Osteoblast (primary cell): ENCODE results near the gene CDC25A. TPM values are rescaled to one million over a fixed set of nuclear protein-coding genes. Genes with fewer than 3 reads are reported as not detected.

Experiments used
- DNase-seq: peaks from one replicate; pipeline ENCODE4 v3.0.0; 2011; ENCODE audit warnings: low spot score, mixed read lengths; ENCODE audit not compliant: insufficient read length; ENCODE audit errors: missing footprints
- H2AFZ ChIP-seq: 2 replicates; pipeline ENCODE4 v1.6.0; 2011; ENCODE audit warnings: mild to moderate bottlenecking, low read length
- H3K27ac ChIP-seq: 2 replicates; pipeline ENCODE4 v1.5.1; 2011; ENCODE audit warnings: mild to moderate bottlenecking, low read depth, low read length, moderate library complexity
- H3K27me3 ChIP-seq: 2 replicates; pipeline ENCODE4 v1.6.0; 2012; ENCODE audit warnings: mild to moderate bottlenecking, control low read depth, inconsistent platforms, low read length, moderate library complexity; ENCODE audit not compliant: insufficient read depth
- H3K36me3 ChIP-seq: 2 replicates; pipeline ENCODE4 v1.5.1; 2011; ENCODE audit warnings: mild to moderate bottlenecking, low read length, control low read depth, moderate library complexity; ENCODE audit not compliant: insufficient read depth
- H3K4me1 ChIP-seq: 2 replicates; pipeline ENCODE4 v1.5.1; 2011; ENCODE audit warnings: mild to moderate bottlenecking, low read length, control low read depth, moderate library complexity; ENCODE audit not compliant: insufficient read depth
- H3K4me2 ChIP-seq: 2 replicates; pipeline ENCODE4 v1.6.0; 2011; ENCODE audit warnings: mild to moderate bottlenecking, low read length; ENCODE audit not compliant: insufficient read depth
- H3K4me3 ChIP-seq: fragments of 200-600 bp; sonication (generic); 3 replicates; pipeline ENCODE4 v1.5.1; 2012; ENCODE audit warnings: mild to moderate bottlenecking, low read length, inconsistent platforms; ENCODE audit not compliant: insufficient read depth
- H3K79me2 ChIP-seq: 2 replicates; pipeline ENCODE4 v1.6.0; 2012; ENCODE audit warnings: mild to moderate bottlenecking, low read length, control low read depth, inconsistent platforms; ENCODE audit not compliant: insufficient read depth
- H3K9me3 ChIP-seq: 2 replicates; pipeline ENCODE4 v1.5.1; 2011; ENCODE audit warnings: low read depth, low read length, control low read depth
- H4K20me1 ChIP-seq: 2 replicates; pipeline ENCODE4 v1.6.0; 2012; ENCODE audit warnings: mild to moderate bottlenecking, low read length, control low read depth; ENCODE audit not compliant: insufficient read depth
- total RNA-seq: library from RNA; depleted of rRNA; stranded (reverse); fragments of >200 nt; gene quantifications from 2 replicates; pipeline ENCODE4 v1.2.3, GENCODE V29; 2012
- TF ChIP-seq, protein P1 (sequence below): IDR thresholded peaks from 2 replicates; pipeline ENCODE4 v1.5.1; 2011; ENCODE audit warnings: mild to moderate bottlenecking, low read depth, low read length, moderate library complexity; ENCODE audit errors: extremely low read depth

Gene CDC25A
- total RNA-seq, 1 donor, result 1.1 TPM

DNA sequence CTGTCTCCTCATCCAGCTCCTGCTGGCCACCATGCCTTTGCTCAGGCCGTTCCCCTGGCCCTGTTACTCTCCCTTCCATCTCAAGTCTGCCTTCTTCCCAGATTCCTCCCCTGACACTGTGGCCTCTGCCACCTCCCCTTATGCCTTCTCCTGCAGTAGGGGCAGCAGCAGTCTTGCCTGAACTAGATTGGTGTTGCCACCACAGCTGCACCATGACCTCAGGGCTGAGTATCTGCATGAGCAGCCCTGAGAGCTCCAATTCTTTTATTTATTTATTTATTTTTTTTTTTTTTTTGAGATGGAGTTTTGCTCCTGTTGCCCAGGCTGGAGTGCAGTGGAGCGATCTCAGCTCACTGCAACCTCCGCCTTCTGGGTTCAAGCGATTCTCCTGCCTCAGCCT, 21.2 kb upstream of the CDC25A start:
- H3K36me3 ChIP-seq, result no peaks in the 10 kb centered on the region
- no peak overlapping the region for H3K4me3 ChIP-seq
- no peaks in the 10 kb centered on the region for H3K9me3 ChIP-seq
- peak; percentile 75 for DNase-seq
- H3K27me3 ChIP-seq, result no peaks in the 10 kb centered on the region
- no peak overlapping the region for H2AFZ ChIP-seq
- H3K4me1 ChIP-seq, result no peaks in the 10 kb centered on the region
- H3K79me2 ChIP-seq, result no peaks in the 10 kb centered on the region
- TF ChIP-seq, protein P1, sequence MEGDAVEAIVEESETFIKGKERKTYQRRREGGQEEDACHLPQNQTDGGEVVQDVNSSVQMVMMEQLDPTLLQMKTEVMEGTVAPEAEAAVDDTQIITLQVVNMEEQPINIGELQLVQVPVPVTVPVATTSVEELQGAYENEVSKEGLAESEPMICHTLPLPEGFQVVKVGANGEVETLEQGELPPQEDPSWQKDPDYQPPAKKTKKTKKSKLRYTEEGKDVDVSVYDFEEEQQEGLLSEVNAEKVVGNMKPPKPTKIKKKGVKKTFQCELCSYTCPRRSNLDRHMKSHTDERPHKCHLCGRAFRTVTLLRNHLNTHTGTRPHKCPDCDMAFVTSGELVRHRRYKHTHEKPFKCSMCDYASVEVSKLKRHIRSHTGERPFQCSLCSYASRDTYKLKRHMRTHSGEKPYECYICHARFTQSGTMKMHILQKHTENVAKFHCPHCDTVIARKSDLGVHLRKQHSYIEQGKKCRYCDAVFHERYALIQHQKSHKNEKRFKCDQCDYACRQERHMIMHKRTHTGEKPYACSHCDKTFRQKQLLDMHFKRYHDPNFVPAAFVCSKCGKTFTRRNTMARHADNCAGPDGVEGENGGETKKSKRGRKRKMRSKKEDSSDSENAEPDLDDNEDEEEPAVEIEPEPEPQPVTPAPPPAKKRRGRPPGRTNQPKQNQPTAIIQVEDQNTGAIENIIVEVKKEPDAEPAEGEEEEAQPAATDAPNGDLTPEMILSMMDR, result no peak
- no peak overlapping the region for H3K4me2 ChIP-seq
- H4K20me1 ChIP-seq, result no peaks in the 10 kb centered on the region
- H3K27ac ChIP-seq, result no peak overlapping the region

DNA sequence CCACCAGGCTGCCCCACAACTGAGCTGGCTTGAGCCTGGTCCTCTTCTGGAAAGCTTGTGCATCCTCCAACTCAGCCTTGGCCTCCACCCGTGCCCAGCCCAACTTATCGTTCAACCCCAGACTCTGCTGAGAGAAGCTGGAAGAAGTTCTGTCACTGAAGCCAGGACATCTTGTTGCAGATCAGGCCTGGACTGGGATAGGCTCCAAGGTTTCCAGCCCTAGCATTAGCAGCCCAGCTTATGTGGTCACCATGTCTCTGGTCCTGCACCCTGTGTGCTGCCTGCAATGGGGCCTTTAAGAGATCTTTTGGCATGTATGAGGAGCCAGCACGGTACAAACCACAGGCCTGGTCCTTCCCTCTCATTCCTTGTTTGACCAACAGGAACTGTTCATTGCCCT, 19.9 kb upstream of the CDC25A start:
- Histone ChIP-seq H3K27me3 (no peaks in the 10 kb centered on the region), H3K4me1 (no peaks in the 10 kb centered on the region), H3K9me3 (no peaks in the 10 kb centered on the region), H3K36me3 (no peaks in the 10 kb centered on the region), H3K4me2 (no peak overlapping the region), H2AFZ (no peak overlapping the region), H4K20me1 (no peaks in the 10 kb centered on the region), H3K4me3 (no peak overlapping the region), H3K27ac (no peak overlapping the region), H3K79me2 (no peaks in the 10 kb centered on the region)
- DNase-seq, result peak; percentile 38
- TF ChIP-seq, protein P1, result no peak

DNA sequence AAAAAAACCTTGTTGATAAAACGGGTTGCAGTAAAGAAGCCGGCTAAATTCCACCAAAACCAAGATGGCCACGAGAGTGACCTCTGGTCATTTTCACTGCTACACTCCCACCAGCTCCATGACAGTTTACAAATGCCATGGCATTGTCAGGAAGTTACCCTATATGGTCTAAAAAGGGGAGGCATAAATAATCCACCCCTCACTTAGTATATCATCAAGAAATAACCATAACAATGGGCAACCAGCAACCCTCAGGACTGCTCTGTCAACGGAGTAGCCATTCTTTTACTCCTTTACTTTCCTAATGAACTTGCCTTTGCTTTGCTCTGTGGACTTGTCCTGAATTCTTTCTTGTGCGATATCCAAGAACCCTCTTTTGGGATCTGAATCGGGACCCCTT, 14.4 kb upstream of the CDC25A start:
- H2AFZ ChIP-seq, result no peak overlapping the region
- DNase-seq, result no peak
- H4K20me1 ChIP-seq, result no peaks in the 10 kb centered on the region
- no peak overlapping the region for H3K27ac ChIP-seq
- H3K4me3 ChIP-seq, result no peak overlapping the region
- H3K9me3 ChIP-seq, result no peaks in the 10 kb centered on the region
- no peak overlapping the region for H3K4me2 ChIP-seq
- TF ChIP-seq, protein P1, result no peak
- no peaks in the 10 kb centered on the region for H3K27me3 ChIP-seq
- no peaks in the 10 kb centered on the region for H3K4me1 ChIP-seq
- H3K79me2 ChIP-seq, result no peaks in the 10 kb centered on the region
- no peaks in the 10 kb centered on the region for H3K36me3 ChIP-seq

DNA sequence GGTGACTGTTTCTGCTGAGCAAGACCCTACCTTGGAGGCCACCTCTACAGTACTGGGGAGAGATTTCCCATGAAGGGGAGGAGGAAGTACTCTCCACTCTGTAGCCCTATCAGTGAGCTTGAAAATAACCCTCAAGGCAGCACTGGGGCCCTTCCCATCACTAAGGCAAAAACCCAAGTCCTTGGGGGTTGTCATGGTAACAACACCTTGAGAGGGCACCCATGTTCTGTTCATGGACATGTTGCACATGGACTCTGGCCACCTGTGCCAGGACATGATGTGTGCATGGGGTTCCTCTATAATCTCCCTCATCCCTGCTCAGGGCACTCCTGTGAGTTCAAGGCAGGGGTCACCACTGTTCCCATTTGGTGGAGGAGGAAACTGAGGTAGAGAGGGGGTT, 10.9 kb upstream of the CDC25A start:
- peak; percentile 65 for DNase-seq
- H3K4me1 ChIP-seq, result peaks cover 2% of the 10 kb centered on the region
- no peaks in the 10 kb centered on the region for H4K20me1 ChIP-seq
- H3K4me2 ChIP-seq, result no peak overlapping the region
- H3K27ac ChIP-seq, result no peak overlapping the region
- no peaks in the 10 kb centered on the region for H3K27me3 ChIP-seq
- no peaks in the 10 kb centered on the region for H3K9me3 ChIP-seq
- H3K36me3 ChIP-seq, result no peaks in the 10 kb centered on the region
- no peak overlapping the region for H2AFZ ChIP-seq
- TF ChIP-seq, protein P1, result no peak
- H3K4me3 ChIP-seq, result no peak overlapping the region
- H3K79me2 ChIP-seq, result no peaks in the 10 kb centered on the region
